H1 (cell line): Measurements from ENCODE around the gene ZBTB47. TPM values are rescaled to one million over a fixed set of nuclear protein-coding genes. Genes with fewer than 3 reads are reported as not detected.

Source experiments
- BCL11A ChIP-seq, 2 experiments: IDR thresholded peaks; one replicate each; pipeline ENCODE4 v1.6.1; 2011; ENCODE audit warnings: low read depth in 2 of 2, low read length in 2 of 2, mild to moderate bottlenecking in 2 of 2
- CBX8 ChIP-seq: fragments of 300-800, 300-1000 bp; sonication (generic); IDR thresholded peaks from 2 replicates; pipeline ENCODE4 v1.7.1; 2016; ENCODE audit warnings: low read depth, low read length, borderline replicate concordance
- polyA plus RNA-seq, 7 experiments: library from polyadenylated mRNA; depleted of rRNA in 3 of 7; stranded (reverse) in 5 of 7; unstranded in 2 of 7; fragments of >200 nt in 5 of 7; fragments of 200-250 nt in 2 of 7; gene quantifications; 1 replicate in 5 of 7; 2 replicates in 1 of 7; 4 replicates in 1 of 7; pipeline versions ENCODE4 v1.2.1 to v1.2.3, GENCODE V29; 2011 to 2013; ENCODE audit warnings: missing spikeins in 2 of 7, mixed read lengths in 2 of 7
- total RNA-seq: library from RNA; stranded (reverse); fragmentation: NEBNext Ultra II Directional; extraction: Animal tissue kit (Norgen Biotek cat#: 25700); gene quantifications from 2 replicates; pipeline ENCODE4 v1.2.1, GENCODE V29; 2021

The ZBTB47 gene
- total and polyA plus RNA-seq, 2 of the 8 experiments (the other 6 are each of a cell fraction or from before 2014, with no cell fraction given): 2.8 to 4.1 TPM

DNA sequence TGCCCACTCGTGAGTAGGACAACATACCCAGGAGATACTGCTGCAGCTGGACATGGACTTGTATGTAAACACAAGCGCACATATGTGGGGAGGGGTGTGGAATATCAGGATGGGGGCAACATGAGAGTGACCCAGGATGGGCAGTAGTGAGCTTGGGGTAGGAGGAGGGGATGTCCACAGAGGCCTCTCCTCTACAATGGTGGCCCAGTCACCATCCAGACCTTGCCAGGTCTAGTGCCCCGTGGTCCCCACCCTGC lies 266 bp upstream of the ZBTB47 start (continued):
- TF ChIP-seq CBX8: no peak
- TF ChIP-seq BCL11A (IDR thresholded peaks at IDR 0.05; ENCODE audit: low read depth in 2 of 2, low read length in 2 of 2): no peak
